ENCODE data around the gene SPAG7.

Gene SPAG7

DNA sequence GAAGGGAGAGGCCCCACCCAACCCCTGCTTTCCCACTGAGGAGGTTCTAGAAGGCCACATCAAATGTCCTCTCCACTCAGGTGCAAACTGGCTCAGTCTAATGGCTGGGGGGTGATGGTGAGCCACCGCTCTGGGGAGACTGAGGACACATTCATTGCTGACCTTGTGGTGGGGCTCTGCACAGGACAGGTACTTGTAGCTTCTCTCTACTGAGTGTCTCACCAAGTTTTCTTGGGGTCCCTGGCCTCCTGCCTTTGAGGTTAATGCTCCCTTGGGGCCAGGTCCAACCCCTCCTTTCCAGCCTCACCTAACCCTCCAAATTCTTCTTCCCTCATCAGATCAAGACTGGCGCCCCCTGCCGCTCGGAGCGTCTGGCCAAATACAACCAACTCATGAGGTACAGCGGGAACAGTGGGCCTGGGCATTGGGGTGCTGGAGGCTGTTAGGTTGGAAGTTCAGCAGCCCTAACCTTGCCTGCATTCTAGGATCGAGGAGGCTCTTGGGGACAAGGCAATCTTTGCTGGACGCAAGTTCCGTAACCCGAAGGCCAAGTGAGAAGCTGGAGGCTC is 11.0 kb downstream of the SPAG7 start:
- H3K27ac ChIP-seq: no peak overlapping the region
- TF ChIP-seq CTCF (conservative IDR thresholded peaks at IDR 0.05) (no peak), ZFX (IDR thresholded peaks at IDR 0.05) (no peak)

- no peak for TF ChIP-seq ZFX (IDR thresholded peaks at IDR 0.05)
- no peak for TF ChIP-seq CTCF (conservative IDR thresholded peaks at IDR 0.05)
- H3K27ac ChIP-seq: no peak overlapping the region
Measured at GRCh38 chr17:4955091-4955490, 12.5 kb downstream of the SPAG7 start.

DNA sequence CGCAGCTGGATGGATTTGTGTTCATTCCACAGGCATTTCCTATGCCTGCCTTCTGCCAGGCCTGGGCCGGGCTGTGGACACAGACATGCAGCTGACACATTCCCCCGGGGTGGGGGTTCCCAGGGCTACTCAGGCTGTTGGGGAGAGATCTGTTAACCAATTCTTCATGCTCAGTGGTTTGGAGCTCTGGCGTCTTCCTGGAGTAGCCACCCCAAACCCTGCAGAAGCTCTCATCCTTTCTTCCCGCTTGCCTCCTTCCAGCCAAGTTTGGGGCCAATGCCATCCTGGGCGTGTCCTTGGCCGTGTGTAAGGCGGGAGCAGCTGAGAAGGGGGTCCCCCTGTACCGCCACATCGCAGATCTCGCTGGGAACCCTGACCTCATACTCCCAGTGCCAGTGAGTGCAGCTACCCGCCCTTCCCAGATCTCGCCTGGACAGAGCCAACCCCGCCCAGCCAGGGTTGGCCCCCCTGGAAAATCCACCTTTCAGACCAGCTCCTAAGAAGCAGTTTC is 14.1 kb downstream of the SPAG7 start:
- TF ChIP-seq CTCF (conservative IDR thresholded peaks at IDR 0.05): no peak
- no peak for TF ChIP-seq ZFX (IDR thresholded peaks at IDR 0.05)
- H3K27ac ChIP-seq: no peak overlapping the region

DNA sequence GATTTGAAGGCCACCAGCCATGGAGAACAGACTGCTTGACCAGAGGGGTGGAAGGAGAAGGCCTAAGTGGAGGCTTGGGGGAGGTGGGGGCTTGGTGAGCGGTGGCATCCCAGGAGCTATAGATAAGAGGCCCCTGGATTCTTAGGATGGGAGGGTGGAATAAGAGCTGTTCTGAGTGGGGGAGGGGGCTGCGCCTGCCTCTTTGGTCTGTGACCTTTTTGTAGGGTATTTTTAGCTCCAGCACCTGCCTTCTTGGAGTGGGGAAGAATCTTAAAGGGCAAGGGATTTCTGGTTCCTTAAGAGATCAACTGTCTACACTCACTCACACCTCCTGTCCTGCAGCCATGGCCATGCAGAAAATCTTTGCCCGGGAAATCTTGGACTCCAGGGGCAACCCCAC is 16.1 kb downstream of the SPAG7 start:
- TF ChIP-seq ZFX (IDR thresholded peaks at IDR 0.05) (no peak), CTCF (conservative IDR thresholded peaks at IDR 0.05) (no peak)
- H3K27ac ChIP-seq: no peak overlapping the region; the same call in 1 of the 2 replicates

DNA sequence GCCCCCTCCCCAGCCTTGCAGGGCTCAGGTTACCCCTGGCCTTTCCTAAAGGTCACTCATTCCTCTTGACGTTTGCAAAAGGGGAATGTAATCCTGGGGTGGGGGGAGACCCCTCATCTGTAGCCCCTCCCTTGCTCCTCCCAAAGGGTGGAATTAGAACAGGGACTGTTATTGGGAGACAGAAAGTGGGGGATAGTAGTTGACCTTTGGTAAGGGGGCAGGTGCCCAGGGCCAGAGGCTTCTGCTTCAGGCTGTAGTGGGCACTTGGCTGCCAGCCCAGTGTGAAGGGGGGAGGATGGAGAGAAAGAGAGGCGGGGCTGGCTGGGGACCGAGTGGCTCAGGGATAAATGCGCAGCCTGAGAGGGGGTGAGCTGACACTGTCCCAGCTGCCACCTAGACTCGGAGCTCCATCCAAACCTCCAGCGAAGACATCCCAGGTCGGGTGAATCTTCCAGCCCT is 16.8 kb downstream of the SPAG7 start, which contains the start of gene ENO3:
ENO3 (plus strand) TSS at position 374 of the 459 bp plus-strand sequence. CDS start 711 bp downstream, outside the sequence.
- TF ChIP-seq ZFX (IDR thresholded peaks at IDR 0.05) (no peak), CTCF (conservative IDR thresholded peaks at IDR 0.05) (no peak)
- H3K27ac ChIP-seq: peak within 1 kb of the TSS; percentile 100

DNA sequence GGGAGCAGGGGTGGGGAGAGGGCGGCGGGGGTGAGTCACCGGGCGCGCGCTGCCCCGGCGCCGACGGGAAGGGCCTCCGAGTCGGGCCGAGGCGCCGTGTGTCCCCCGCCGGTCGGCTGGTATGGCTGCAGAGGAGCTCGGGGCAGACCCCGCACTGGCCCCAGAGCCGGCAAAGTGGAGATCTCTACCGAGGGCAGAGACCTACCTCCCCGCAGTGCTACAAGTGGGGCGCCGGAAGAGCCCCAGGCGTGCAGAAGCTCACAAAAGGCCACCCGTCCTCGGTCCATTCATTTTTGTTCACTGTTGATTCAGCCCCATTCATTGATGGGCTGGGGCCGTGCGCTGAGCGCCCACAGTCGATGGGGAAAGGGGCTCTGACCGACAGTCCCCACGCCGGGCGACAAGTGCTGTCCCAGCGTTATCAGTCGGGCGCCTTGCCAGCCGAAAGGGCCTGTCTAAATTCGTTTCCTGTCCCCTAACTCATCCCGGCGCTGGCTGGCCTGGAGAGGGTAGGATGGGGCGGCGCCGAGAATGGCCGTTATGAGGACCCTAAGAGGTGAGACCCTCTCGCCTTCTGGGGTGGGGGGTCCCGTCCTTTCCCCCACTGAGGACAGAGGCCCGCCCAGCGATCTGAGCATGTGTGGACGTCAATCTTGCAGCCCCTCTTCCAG is 17.4 kb downstream of the SPAG7 start:
- peak overlapping the region; percentile 100 for H3K27ac ChIP-seq
- no peak for TF ChIP-seq CTCF (conservative IDR thresholded peaks at IDR 0.05)
- peak; percentile 40; the same call in 1 of the 2 replicates for TF ChIP-seq ZFX (IDR thresholded peaks at IDR 0.05)
